ENCODE results near the gene NAV2.

- TF ChIP-seq REST (IDR thresholded peaks at IDR 0.05; ENCODE audit: low read depth) (no peak), POLR2A (IDR thresholded peaks at IDR 0.05; ENCODE audit: borderline replicate concordance, extremely low read depth, insufficient read depth, insufficient read length) (no peak), SIN3A (IDR thresholded peaks at IDR 0.05; ENCODE audit: low read depth) (no peak), CTCF (IDR thresholded peaks at IDR 0.05 in 2 of 3, conservative IDR thresholded peaks at IDR 0.05 in 1 of 3; ENCODE audit: borderline replicate concordance in 1 of 3, insufficient read depth in 1 of 3, low read depth in 2 of 3, low read length in 2 of 3) (no peak), RAD21 (IDR thresholded peaks at IDR 0.05; ENCODE audit: low read depth) (no peak), SP1 (IDR thresholded peaks at IDR 0.05; ENCODE audit: low read depth) (no peak), ELF1 (IDR thresholded peaks at IDR 0.05; ENCODE audit: borderline replicate concordance, low read depth) (no peak), EZH2phosphoT487 (IDR thresholded peaks at IDR 0.05; ENCODE audit: borderline replicate concordance) (no peak), SRF (IDR thresholded peaks at IDR 0.05; ENCODE audit: low read depth) (no peak)
- TF ChIP-seq, protein P1, sequence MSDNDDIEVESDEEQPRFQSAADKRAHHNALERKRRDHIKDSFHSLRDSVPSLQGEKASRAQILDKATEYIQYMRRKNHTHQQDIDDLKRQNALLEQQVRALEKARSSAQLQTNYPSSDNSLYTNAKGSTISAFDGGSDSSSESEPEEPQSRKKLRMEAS (IDR thresholded peaks at IDR 0.05) = no peak
Observed at GRCh38 chr11:19663206-19663605, 49.4 kb upstream of the NAV2 start.

Measured in HCT116 (cell line).